ENCODE results near the gene LRRK2.
"Not testable (repeated sequence)": the region's sequence is repeated elsewhere in the genome, so short reads cannot be mapped to it uniquely, and the experiment has no call there.

The LRRK2 gene

DNA sequence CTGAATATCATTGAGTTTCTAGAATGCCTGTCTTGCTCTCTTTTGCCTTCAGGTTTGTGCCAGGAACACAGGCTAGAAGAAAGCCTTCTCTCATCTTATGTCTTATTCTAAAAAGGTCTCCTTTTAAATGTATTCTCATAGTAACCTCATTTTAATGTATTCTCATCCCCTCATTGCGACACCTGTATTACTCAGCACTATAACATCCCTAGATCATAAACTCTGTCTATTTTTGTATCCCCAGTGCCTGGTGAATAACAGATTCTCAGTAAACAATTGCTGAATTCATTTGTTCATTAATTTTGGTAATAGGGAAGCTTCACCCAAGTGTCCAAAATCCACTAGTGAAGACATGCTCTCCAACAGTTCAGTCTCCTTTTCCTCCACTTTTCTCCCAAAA, 8.8 kb upstream of the LRRK2 start:
- no peak for DNase-seq

DNA sequence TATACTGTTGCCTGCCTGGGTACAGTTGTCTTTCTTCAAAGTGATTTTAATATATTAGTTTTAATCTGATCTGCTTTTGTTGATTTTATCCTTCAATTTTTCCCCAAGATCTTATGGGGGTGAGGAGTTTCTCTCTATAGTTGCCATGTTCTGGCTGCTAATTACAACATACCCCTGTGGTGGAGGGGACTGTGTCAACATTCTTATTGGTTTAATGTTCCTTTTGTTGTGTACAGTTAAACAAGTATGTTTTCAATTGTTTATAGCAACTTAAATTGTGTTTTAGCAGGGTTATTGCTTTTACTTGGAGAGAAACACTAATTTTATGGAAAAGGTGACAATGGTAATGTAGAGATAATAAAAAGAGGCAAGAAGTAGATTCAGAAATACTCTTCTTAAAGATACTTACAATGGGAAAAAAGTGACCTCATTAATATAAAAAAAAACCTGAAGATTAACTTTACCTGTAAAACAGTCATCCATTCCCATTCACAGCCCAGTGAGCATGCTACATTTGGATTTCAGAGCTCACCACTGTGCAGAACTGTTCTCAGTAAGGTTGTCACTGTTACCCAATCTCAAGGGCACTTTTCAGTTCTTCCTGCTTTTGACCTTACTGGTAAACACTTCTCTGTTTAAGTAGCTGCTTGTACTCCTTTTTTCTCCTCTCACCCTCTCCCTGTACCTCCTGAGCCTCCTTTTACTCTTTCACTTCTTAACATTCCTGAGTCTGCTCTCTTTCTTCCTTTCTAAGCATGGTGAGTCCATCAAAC, 8.1 kb upstream of the LRRK2 start:
- no peak for DNase-seq

GRCh38 chr12:40219760-40220159, 5.0 kb upstream of the LRRK2 start:
- no peak for DNase-seq

DNA sequence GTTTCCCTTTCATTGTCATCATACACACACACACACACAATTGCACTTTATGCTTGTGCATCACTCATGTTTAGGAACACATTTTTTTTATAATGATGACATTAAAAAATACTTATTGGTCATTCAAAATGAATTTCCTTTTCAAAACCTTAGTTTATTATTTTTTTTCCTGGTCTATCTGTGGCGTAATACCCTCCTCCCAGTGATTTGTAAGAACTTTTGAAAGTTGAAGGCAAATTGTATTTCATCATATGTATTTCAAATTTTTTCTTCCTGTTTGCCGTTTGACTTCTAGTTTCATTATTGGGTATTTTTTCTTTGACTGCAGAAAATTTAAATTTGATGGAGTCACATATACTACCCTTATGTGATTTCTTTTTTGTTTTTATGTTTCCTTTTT, 2.5 kb upstream of the LRRK2 start:
- no peak for DNase-seq

- DNase-seq: no peak
Observed at GRCh38 chr12:40223646-40224045, 1.2 kb upstream of the LRRK2 start.

GRCh38 chr12:40225337-40225983, 663 bp downstream of the LRRK2 start:
- no peak for DNase-seq

GRCh38 chr12:40225984-40226602, 1.3 kb downstream of the LRRK2 start:
- DNase-seq: no peak

- no peak for DNase-seq
Observed at GRCh38 chr12:40226705-40227104, 1.9 kb downstream of the LRRK2 start.

- no peak for DNase-seq
Observed at GRCh38 chr12:40227447-40227846, 2.6 kb downstream of the LRRK2 start.

- no peak for DNase-seq
Observed at GRCh38 chr12:40228727-40229126, 3.9 kb downstream of the LRRK2 start.

- no peak for DNase-seq
Observed at GRCh38 chr12:40229690-40230651, 5.2 kb downstream of the LRRK2 start.

GRCh38 chr12:40232602-40233001, 7.8 kb downstream of the LRRK2 start:
- no peak for DNase-seq

DNA sequence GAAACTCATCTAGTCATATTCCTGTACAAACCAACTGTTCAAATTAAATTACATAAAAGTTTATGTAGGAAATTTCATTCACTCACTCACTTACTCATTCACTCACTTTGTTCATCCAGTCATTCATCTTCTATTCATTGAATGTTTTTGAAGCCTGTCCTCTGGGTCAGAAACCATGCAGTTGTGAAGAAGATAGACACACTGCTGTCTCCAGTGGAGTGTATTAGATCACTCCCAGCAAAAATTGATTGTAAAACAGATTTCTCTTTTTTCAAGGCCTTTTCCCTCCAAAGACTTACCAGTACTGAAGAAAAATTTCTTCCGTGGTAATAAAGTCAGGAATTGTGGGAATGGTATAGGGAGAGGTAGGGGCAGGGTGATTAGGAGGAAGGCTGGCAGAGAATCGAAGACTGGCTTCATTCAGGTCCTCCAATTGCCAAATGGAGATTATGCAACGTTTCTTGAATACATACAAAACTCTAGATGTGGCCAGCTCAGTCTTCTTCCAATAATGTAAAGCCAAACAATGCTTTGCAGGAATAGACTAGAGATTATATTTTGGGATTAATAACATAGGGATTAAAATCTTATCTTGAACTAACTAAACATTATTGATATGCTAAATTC, 9.1 kb downstream of the LRRK2 start:
- no peak for DNase-seq

DNA sequence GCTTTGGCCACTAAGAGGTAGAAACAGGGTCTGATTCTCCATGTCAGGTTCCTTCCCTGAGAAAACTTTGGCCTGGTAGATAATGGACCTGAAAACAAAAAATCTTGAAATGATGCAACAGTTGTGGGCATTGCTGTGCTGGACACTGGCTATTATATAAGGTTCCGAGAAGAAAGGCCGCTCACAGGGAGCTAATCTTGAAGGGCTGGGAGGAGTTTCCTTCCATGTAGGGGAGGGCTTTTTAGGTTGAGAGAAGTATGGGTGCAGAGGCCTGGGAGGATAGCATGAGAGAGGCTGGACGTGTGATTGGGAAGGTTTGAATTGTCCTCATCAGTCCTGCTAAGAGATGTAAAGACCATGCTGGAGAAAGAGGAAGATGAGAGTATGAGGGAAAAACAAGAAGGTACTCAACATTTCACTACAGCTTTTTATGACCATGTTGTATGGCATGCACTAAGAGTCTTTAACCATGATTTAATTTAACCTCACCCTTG, 11.6 kb downstream of the LRRK2 start:
- no peak for DNase-seq

- no peak for DNase-seq
Observed at GRCh38 chr12:40238266-40238902, 13.6 kb downstream of the LRRK2 start.

GRCh38 chr12:40238979-40239378, 14.2 kb downstream of the LRRK2 start:
- no peak for DNase-seq

GRCh38 chr12:40240779-40241178, 16.0 kb downstream of the LRRK2 start:
- no peak for DNase-seq

GRCh38 chr12:40241741-40242140, 16.9 kb downstream of the LRRK2 start:
- DNase-seq: no peak

GRCh38 chr12:40244526-40245156, 19.8 kb downstream of the LRRK2 start:
- not testable (repeated sequence) for DNase-seq

- no peak for DNase-seq
Observed at GRCh38 chr12:40248034-40248433, 23.2 kb downstream of the LRRK2 start.

All from activated gamma-delta T cell (primary cell).